Neural cell (in vitro differentiated cells): ENCODE data around the gene TSGA10IP.

Source experiments
- CTCF ChIP-seq: fragments of 450-650 bp; IDR thresholded peaks from 2 replicates; pipeline ENCODE4 v1.5.1; 2014; ENCODE audit warnings: antibody characterized with exemption, mild to moderate bottlenecking, moderate library complexity; ENCODE audit not compliant: poor library complexity, severe bottlenecking
- POLR2AphosphoS5 ChIP-seq: IDR thresholded peaks from 2 replicates; pipeline ENCODE4 v1.6.1; 2012
- REST ChIP-seq: IDR thresholded peaks from 2 replicates; pipeline ENCODE4 v1.6.1; 2012; ENCODE audit warnings: borderline replicate concordance
- SMC3 ChIP-seq: fragments of 450-650 bp; conservative IDR thresholded peaks from 2 replicates; pipeline ENCODE4 v1.6.1; 2014; ENCODE audit warnings: antibody characterized with exemption, mild to moderate bottlenecking, moderate library complexity; ENCODE audit not compliant: poor library complexity

GRCh38 chr11:65911682-65912568, 33.4 kb upstream of the TSGA10IP start:
- TF ChIP-seq CTCF (peak; percentile 31), SMC3 (no peak), POLR2AphosphoS5 (no peak), REST (no peak)
